Measurements from ENCODE around the gene SYNPR. TPM values are rescaled to one million over a fixed set of nuclear protein-coding genes. Genes with fewer than 3 reads are reported as not detected.

The SYNPR gene
- total RNA-seq, 1 donor from 2014 or later: not detected

DNA sequence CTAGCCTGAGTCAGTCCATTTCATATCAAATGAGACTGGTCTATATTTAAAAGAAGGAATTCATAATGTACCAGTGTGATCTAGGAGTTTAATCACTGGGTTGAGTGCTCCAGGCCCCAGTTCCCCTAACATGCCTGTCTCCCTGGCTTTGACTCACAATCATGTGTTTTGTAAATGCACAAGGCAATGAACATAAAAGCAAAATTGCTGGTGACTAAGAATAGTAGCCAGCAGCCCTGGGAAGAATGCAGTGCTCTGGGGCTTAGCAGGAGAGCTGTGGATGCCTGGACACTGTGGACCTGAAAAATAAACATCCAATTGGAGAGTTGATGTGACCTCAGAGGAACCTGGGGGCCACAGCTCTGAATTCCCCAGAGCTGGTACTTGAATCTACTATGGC lies 50.3 kb downstream of the SYNPR start:
- Mint-ChIP-seq H3K36me3 (ENCODE audit: low read depth) (no peaks in the 10 kb centered on the region), H3K27ac (ENCODE audit: unreplicated experiment) (no peak overlapping the region), H3K4me3 (no peak overlapping the region), H3K4me1 (no peaks in the 10 kb centered on the region), H3K27me3 (ENCODE audit: low read depth) (peaks cover 15% of the 10 kb centered on the region), H3K9me3 (no peaks in the 10 kb centered on the region)
- TF ChIP-seq, protein P1, sequence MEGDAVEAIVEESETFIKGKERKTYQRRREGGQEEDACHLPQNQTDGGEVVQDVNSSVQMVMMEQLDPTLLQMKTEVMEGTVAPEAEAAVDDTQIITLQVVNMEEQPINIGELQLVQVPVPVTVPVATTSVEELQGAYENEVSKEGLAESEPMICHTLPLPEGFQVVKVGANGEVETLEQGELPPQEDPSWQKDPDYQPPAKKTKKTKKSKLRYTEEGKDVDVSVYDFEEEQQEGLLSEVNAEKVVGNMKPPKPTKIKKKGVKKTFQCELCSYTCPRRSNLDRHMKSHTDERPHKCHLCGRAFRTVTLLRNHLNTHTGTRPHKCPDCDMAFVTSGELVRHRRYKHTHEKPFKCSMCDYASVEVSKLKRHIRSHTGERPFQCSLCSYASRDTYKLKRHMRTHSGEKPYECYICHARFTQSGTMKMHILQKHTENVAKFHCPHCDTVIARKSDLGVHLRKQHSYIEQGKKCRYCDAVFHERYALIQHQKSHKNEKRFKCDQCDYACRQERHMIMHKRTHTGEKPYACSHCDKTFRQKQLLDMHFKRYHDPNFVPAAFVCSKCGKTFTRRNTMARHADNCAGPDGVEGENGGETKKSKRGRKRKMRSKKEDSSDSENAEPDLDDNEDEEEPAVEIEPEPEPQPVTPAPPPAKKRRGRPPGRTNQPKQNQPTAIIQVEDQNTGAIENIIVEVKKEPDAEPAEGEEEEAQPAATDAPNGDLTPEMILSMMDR (conservative IDR thresholded peaks at IDR 0.05): no peak
- no peak for DNase-seq (ENCODE audit: low read depth, low spot score)

DNA sequence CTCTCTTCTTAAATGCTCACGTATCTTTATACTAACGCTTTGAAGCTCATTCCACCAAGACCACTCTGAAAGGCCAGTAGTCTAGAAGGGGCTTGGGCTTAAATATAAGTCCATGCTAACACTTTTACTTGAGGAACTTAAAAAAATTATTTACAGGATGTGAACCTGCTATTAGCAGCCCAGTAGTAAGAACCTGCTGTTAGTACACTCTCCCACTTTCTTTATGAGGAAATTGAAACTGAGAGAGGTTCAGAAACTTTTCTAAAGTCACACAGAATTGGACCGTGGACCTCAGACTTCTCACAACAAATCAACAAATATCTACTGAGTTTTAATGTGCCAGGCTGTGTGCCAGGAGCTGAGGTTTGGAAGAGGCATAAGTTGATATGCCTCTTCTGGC lies 53.4 kb downstream of the SYNPR start:
- Mint-ChIP-seq H3K27ac (ENCODE audit: unreplicated experiment) (no peak overlapping the region), H3K27me3 (ENCODE audit: low read depth) (peaks cover 13% of the 10 kb centered on the region), H3K9me3 (no peaks in the 10 kb centered on the region), H3K36me3 (ENCODE audit: low read depth) (no peaks in the 10 kb centered on the region), H3K4me3 (no peak overlapping the region), H3K4me1 (no peaks in the 10 kb centered on the region)
- DNase-seq (ENCODE audit: low read depth, low spot score): no peak
- TF ChIP-seq, protein P1 (conservative IDR thresholded peaks at IDR 0.05): no peak

DNA sequence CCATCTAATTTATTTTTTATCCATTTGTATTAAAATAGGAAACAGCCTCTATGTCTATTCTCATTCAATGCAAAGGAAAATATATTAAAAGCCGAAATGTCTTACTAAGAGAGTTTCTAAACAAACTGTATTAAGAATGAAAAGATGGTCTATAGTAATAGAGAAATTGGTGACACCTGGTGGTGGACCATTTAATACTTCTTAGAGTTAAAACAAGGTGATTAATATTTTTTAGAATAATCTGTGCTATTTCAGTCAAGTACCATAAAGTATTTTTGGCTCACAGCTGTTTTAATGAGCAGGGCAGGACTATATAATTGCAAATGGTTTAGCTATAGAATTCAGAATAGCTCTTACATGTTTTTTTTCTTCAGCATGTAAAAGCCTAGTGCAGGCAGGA lies 55.7 kb downstream of the SYNPR start:
- no peak overlapping the region for H3K27ac Mint-ChIP-seq (ENCODE audit: unreplicated experiment)
- peaks cover 22% of the 10 kb centered on the region for H3K27me3 Mint-ChIP-seq (ENCODE audit: low read depth)
- no peak overlapping the region for H3K4me3 Mint-ChIP-seq
- H3K4me1 Mint-ChIP-seq: no peaks in the 10 kb centered on the region
- DNase-seq (ENCODE audit: low read depth, low spot score): no peak
- H3K9me3 Mint-ChIP-seq: no peaks in the 10 kb centered on the region
- no peaks in the 10 kb centered on the region for H3K36me3 Mint-ChIP-seq (ENCODE audit: low read depth)
- TF ChIP-seq, protein P1 (conservative IDR thresholded peaks at IDR 0.05): peak; percentile 61

DNA sequence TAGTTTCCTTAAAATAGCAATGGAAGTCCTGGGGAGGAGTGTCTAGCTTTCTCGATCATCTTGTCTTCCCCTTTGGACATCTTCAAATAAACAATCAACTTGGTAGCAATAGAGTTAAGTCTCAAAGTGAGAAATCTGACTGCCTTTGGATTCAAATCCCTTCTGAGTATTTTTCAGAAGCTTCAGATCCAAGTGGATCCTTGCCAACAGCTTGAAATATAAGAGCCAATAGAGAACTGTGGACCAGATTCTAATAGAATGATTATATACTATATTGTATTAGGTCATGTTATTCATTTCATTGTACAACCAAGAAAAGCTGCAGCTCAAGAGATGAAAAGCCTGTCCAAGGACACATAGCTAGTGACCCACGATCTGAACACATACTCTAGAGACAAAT lies 60.2 kb downstream of the SYNPR start:
- H3K4me1 Mint-ChIP-seq: peaks cover 6% of the 10 kb centered on the region
- TF ChIP-seq, protein P1 (conservative IDR thresholded peaks at IDR 0.05): no peak
- no peaks in the 10 kb centered on the region for H3K36me3 Mint-ChIP-seq (ENCODE audit: low read depth)
- H3K4me3 Mint-ChIP-seq: no peak overlapping the region
- H3K9me3 Mint-ChIP-seq: no peaks in the 10 kb centered on the region
- H3K27ac Mint-ChIP-seq (ENCODE audit: unreplicated experiment): no peak overlapping the region
- peaks cover 15% of the 10 kb centered on the region for H3K27me3 Mint-ChIP-seq (ENCODE audit: low read depth)
- DNase-seq (ENCODE audit: low read depth, low spot score): no peak

DNA sequence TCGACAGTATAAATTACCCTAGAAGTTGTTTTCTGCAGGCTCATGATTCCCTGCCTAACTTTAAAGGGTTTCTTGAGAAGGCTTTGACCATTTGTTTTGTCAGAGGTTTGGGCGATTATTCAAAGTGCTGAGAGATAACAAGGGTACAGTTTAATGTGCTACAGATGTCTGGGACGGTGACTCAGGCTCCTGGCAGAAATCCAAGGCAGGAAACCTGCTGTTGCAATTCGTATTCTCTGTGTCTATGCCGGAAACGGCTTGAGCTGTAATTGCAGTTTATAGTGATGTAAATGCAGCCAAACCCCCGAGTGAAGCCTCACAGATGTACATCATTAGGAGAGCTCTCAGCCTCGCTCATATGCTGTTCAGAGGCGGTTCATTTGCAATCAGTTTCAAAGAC lies 65.6 kb downstream of the SYNPR start:
- H3K27me3 Mint-ChIP-seq (ENCODE audit: low read depth): peaks cover 14% of the 10 kb centered on the region
- H3K9me3 Mint-ChIP-seq: no peaks in the 10 kb centered on the region
- H3K36me3 Mint-ChIP-seq (ENCODE audit: low read depth): no peaks in the 10 kb centered on the region
- peak overlapping the region; percentile 51 for H3K27ac Mint-ChIP-seq (ENCODE audit: unreplicated experiment)
- no peak for DNase-seq (ENCODE audit: low read depth, low spot score)
- TF ChIP-seq, protein P1 (conservative IDR thresholded peaks at IDR 0.05): no peak
- peaks cover 20% of the 10 kb centered on the region for H3K4me1 Mint-ChIP-seq
- H3K4me3 Mint-ChIP-seq: no peak overlapping the region

DNA sequence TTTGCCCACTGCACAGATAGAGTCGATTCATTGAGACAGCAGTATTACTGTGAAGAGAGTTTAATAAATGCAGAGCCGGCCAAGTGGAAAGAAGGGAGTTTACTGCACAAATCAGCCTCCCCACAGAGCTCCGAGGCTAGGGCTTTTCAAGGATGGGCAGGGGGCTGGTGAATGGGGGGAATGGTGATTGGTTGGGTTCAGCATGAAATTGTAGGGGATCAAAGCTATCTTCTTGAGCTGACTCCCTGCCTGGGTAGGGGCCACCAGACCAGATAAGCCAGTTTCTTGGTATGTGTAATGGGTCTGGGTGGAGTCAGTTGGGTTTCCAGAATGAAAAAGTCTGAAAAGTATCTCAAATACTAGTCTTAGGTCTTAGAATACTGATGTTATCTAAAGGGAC lies 66.6 kb downstream of the SYNPR start:
- Mint-ChIP-seq H3K4me1 (peaks cover 20% of the 10 kb centered on the region), H3K4me3 (no peak overlapping the region), H3K27me3 (ENCODE audit: low read depth) (peaks cover 16% of the 10 kb centered on the region), H3K9me3 (no peaks in the 10 kb centered on the region), H3K27ac (ENCODE audit: unreplicated experiment) (no peak overlapping the region), H3K36me3 (ENCODE audit: low read depth) (no peaks in the 10 kb centered on the region)
- TF ChIP-seq, protein P1 (conservative IDR thresholded peaks at IDR 0.05): no peak
- DNase-seq (ENCODE audit: low read depth, low spot score): no peak

All from neural crest cell (in vitro differentiated cells).